Lung (tissue), 12 donors: ENCODE measurements around the gene PER2. TPM values are rescaled to one million over a fixed set of nuclear protein-coding genes. Genes with fewer than 3 reads are reported as not detected.

Experiments used
- ATAC-seq: fragments of 200-7000 bp; cut with Tn5 transposase; one replicate; pipeline ENCODE4 v1.9.1; 2020; ENCODE audit warnings: moderate number of reproducible peaks; ENCODE audit not compliant: insufficient read depth, low FRiP score
- DNase-seq, 3 donors: peaks; one replicate each; pipeline ENCODE4 v3.0.0-alpha.2; 2013 to 2017
- H3K27ac ChIP-seq, 2 donors: one replicate each; pipeline ENCODE4 v1.5.1; 2013; ENCODE audit warnings: mild to moderate bottlenecking in 2 of 2, moderate library complexity in 2 of 2, control low read depth in 1 of 2, inconsistent platforms in 1 of 2, low read depth in 1 of 2, low read length in 1 of 2
- H3K27me3 ChIP-seq, 3 donors: one replicate each; pipeline ENCODE4 v1.5.1; 2013; ENCODE audit warnings: low read length in 2 of 3; ENCODE audit not compliant: control insufficient read depth in 3 of 3, insufficient read depth in 3 of 3
- H3K36me3 ChIP-seq, 4 donors: one replicate each; pipeline ENCODE4 v1.5.1; 2013; ENCODE audit warnings: low read length in 4 of 4, mild to moderate bottlenecking in 1 of 4, moderate library complexity in 1 of 4; ENCODE audit not compliant: control insufficient read depth in 4 of 4, insufficient read depth in 4 of 4
- H3K4me1 ChIP-seq, 5 donors: one replicate each; pipeline ENCODE4 v1.5.1; 2013; ENCODE audit warnings: low read length in 5 of 5, mild to moderate bottlenecking in 2 of 5, moderate library complexity in 1 of 5; ENCODE audit not compliant: control insufficient read depth in 5 of 5, insufficient read depth in 5 of 5
- H3K4me3 ChIP-seq: one replicate; pipeline ENCODE4 v1.5.1; 2013; ENCODE audit warnings: mild to moderate bottlenecking, control low read depth, moderate library complexity
- H3K9ac ChIP-seq, 2 donors: one replicate each; pipeline ENCODE4 v1.5.1; 2013; ENCODE audit warnings: low read length in 2 of 2, control low read depth in 1 of 2; ENCODE audit not compliant: insufficient read depth in 1 of 2
- H3K9me3 ChIP-seq, 4 donors: one replicate each; pipeline ENCODE4 v1.5.1; 2013; ENCODE audit warnings: low read length in 3 of 4, mild to moderate bottlenecking in 1 of 4, moderate library complexity in 1 of 4; ENCODE audit not compliant: control insufficient read depth in 4 of 4, insufficient read depth in 3 of 4
- WGBS, 2 donors: extraction: QIAGEN DNeasy Blood & Tissue Kit; methylation state at CpG; one replicate each; pipeline ENCODE4 v1.1.7; 2013; 5-methylcytosine and 5-hydroxymethylcytosine counted together
- polyA plus RNA-seq, 2 donors: library from polyadenylated mRNA; stranded (reverse); fragments of 200-250 nt; gene quantifications; one replicate each; pipeline ENCODE4 v1.2.1, GENCODE V29; 2013
- total RNA-seq, 2 donors: library from RNA; depleted of rRNA in 1 of 2; stranded (reverse); fragments of >200 nt in 1 of 2; gene quantifications; one replicate each; pipeline ENCODE4 v1.2.1, GENCODE V29; 2014 to 2021
- TF ChIP-seq, protein P1 (sequence below): IDR thresholded peaks from 2 replicates; pipeline ENCODE4 v1.5.1; 2012; ENCODE audit warnings: mild to moderate bottlenecking; ENCODE audit errors: control extremely low read depth, extremely low read depth
- donor health status: control.
- donor health status: control.
- donor health status: Bipolar disorder and iron deficiency.
- donor health status: healthy.
- donor health status: DM: yes; HTN: yes; CAD: no.

Gene PER2
- total and polyA plus RNA-seq, 4 donors = 4.1 to 27.1 (median 10.5) TPM

DNA sequence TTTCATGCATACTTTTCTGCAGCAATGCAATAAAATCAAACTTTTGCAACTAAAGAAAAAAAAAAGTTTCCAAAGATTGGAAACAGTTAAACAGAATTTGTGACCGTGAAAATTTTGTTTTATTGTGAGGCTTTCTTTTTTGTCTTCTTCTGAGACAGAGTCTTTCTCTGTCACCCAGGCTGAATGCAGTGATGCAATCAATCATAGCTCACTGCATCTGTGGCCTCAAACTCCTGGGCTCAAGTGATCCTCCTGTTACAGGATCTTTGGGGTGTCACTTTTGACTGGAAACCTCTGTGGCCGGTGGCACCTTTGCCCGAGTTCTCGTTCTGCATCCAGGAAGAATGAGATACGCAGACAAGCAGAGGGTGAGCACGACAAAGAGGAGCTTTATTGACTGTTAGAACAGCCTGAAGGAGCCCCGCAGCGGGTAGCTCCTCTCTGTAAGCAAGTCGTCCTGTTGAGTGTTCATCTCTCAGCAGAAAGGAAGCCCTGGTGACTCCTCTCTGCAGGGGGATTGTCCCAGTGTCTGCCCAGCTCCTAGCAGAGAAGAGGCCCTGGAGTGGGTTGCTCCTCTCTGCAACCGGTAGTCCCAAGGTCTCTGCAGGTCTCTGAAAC lies 68.0 kb downstream of the PER2 start:
- ATAC-seq (no peak), DNase-seq (no peak)
- H3K9ac ChIP-seq = no peak overlapping the region
- no peaks in the 10 kb centered on the region for H3K9me3 ChIP-seq
- H3K4me3 ChIP-seq = no peak overlapping the region
- no peak overlapping the region for H3K27ac ChIP-seq
- H3K4me1 ChIP-seq = no peaks in the 10 kb centered on the region
- H3K36me3 ChIP-seq = no peaks in the 10 kb centered on the region
- TF ChIP-seq, protein P1, sequence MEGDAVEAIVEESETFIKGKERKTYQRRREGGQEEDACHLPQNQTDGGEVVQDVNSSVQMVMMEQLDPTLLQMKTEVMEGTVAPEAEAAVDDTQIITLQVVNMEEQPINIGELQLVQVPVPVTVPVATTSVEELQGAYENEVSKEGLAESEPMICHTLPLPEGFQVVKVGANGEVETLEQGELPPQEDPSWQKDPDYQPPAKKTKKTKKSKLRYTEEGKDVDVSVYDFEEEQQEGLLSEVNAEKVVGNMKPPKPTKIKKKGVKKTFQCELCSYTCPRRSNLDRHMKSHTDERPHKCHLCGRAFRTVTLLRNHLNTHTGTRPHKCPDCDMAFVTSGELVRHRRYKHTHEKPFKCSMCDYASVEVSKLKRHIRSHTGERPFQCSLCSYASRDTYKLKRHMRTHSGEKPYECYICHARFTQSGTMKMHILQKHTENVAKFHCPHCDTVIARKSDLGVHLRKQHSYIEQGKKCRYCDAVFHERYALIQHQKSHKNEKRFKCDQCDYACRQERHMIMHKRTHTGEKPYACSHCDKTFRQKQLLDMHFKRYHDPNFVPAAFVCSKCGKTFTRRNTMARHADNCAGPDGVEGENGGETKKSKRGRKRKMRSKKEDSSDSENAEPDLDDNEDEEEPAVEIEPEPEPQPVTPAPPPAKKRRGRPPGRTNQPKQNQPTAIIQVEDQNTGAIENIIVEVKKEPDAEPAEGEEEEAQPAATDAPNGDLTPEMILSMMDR = no peak
- H3K27me3 ChIP-seq = no peaks in the 10 kb centered on the region
- 80 to 85% methylated on average over 10 of the region's 10 CpGs for WGBS, 2 donors

DNA sequence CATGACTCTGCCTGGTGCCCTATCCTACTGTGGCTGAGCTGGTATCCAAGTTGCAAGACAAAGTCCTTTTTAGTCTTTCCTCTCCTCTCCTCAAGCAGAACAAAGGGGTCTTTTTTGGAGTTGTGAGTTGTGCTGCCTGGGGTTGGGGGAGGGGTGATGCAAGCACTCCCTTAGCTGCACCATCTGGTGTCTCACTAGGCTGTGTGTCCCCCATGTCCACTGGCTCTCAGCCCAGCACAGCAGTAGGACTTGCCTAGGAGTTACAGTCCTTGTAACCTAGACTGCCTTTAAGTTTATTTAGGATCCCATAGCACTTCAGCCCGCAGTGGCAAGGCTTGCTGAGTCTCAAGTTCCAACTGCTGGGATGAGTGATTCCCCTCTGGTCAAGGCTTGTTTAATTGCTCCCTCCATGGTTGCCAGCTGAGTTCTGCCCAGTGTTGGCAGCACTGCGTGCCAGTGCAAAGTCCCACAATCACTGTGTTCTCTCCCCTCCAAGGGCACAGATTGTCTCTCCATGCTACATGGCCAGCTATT lies 71.7 kb downstream of the PER2 start:
- Histone ChIP-seq H3K9me3 (no peaks in the 10 kb centered on the region), H3K4me1 (no peaks in the 10 kb centered on the region), H3K4me3 (no peak overlapping the region), H3K27me3 (no peaks in the 10 kb centered on the region), H3K27ac (no peak overlapping the region), H3K9ac (no peak overlapping the region), H3K36me3 (no peaks in the 10 kb centered on the region)
- WGBS, 2 donors = 87 to 98% methylated on average over 2 of the region's 2 CpGs
- TF ChIP-seq, protein P1 = no peak
- DNase-seq (peak in 2 of 3 donors; percentile 18 to 32), ATAC-seq (no peak)

DNA sequence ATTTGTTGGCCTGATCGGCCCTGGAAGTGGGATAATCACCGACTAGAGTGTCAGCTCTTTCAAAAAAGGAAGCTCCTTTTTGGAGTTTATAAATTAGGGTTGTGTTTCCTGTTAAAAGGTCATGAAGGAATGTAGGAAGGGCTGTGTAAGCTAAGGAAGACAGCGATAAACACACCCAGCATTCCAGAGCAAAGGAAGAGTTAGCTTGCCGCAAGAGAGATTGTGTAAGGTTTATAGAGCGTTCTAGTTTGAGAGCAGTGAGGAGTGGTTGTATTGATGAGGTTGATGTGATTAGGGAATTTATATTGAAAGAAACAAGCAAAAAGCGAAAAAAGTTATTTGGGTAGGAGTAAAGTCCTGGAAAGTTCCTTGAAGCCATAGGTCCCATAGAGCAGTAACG lies 81.4 kb downstream of the PER2 start:
- ATAC-seq = no peak
- Histone ChIP-seq H3K9me3 (no peaks in the 10 kb centered on the region), H3K9ac (no peak overlapping the region), H3K36me3 (no peaks in the 10 kb centered on the region), H3K27me3 (peaks cover 0 to 9% (median 5%) of the 10 kb centered on the region in 3 donors), H3K4me1 (peaks cover 0 to 11% (median 3%) of the 10 kb centered on the region in 5 donors), H3K27ac (peak overlapping the region in 1 of 2 donors; percentile 71), H3K4me3 (no peak overlapping the region)
- no peak for DNase-seq
- WGBS, 2 donors = 66 to 73% methylated on average over 7 of the region's 7 CpGs
- TF ChIP-seq, protein P1 = no peak
